CD4-positive, alpha-beta T cell treated with Interleukin-17A for 1 hour (primary cell): ENCODE data around the gene USP25.
"Not testable (repeated sequence)": the region's sequence is repeated elsewhere in the genome, so short reads cannot be mapped to it uniquely, and the experiment has no call there.

ENCODE experiments used
- DNase-seq: peaks from one replicate; pipeline ENCODE4 v3.0.0-alpha.2; 2020

Gene USP25

DNA sequence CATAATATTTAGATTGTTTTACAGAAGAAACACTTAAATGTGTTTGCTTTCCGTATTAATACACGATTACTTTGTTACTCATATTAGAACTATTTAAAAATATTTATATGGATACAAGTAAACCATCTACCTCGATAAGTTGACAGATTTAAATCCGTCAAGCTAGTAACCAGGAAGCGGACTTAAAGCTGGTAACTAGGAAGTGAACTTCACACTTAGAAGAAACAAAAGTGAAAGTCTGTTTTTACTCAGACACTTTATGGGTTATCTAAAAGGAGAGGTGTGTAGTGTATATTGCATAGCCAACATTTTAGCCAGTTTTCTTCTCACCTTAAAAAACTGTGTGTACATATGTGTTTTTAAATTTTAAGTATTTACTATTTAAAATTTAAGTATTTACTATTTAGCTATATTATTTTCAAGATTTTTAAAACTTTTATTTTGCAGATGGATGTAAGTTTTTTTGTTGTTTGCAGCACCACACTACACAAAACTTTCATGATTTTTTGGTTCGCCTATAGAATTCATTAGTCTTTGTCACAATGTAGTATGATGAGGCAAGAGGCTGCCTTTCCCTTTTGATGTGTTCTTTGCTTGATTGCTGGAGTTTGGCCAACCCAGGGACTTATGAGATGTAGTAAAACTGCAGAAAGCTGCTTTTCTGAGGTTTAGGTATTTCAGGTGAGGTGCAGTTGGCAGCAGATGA lies 2.7 kb downstream of the USP25 start:
- DNase-seq = peak; percentile 78

DNA sequence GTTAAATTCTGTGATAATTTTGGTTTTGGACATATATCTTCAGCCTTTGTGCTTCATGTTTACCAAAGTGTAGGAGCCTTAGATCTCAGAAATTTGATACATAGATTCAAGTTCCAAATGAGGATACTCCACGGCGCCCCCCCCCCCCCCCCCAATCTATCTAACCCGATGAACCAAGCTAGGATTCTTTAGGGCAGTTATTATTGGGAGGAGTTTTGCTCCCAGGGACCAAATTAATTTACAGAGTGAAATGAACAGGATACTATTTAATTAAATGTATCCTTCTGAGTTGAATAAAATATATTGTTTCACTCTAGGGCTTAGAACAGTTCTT lies 3.2 kb downstream of the USP25 start:
- DNase-seq = no peak

DNA sequence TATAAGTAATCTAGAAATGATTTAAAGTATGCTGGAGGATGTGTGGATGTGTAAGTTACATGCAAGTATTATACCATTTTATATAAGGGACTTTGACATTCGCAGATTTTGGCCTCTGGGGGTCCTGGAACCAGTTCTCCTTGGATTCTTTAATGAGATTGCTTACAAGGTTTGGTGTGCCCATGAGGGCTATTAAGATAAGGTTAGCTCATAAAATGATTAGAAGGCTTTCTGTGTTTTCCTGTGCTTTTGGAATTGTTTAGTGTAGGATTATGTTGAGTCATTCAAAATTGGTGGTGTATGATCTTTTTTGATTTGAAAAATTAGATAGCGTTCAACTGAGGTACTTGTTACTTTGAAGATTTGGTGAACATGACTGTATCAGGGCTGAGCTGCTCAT lies 5.6 kb downstream of the USP25 start:
- no peak for DNase-seq

DNA sequence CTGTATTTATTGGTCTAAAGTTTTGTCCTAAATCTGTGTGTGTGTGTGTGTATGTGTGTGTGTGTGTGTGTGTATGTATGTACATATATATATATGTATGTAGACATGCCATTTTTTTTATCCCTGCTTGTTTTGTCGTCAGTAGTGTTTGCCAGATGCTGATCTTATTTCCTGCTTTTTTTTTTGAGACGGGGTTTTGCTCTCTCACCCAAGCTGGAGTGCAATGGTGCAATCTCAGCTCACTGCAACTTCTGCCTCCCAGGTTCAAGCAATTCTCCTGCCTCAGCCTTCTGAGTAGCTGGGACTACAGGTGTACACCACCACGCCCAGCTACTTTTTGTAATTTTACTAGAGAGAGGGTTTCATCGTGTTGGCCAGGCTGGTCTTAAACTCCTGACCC lies 6.1 kb downstream of the USP25 start:
- peak; percentile 5 for DNase-seq

DNA sequence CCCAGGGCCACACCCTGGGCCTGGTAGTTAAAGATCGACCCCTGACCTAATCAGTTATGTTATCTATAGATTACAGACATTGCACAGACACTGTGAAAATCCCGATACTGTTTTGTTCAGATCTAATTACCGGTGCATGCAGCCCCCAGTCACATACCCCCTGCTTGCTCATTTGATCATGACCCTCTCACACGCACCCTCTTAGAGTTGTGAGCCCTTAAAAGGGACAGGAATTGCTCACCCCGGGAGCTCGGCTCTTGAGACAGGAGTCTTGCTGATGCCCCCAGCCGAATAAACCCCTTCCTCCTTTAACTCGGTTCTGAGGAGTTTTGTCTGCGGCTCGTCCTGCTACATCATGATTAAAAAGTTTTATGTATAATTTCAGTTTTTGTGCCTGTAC lies 9.0 kb downstream of the USP25 start:
- not testable (repeated sequence) for DNase-seq

DNA sequence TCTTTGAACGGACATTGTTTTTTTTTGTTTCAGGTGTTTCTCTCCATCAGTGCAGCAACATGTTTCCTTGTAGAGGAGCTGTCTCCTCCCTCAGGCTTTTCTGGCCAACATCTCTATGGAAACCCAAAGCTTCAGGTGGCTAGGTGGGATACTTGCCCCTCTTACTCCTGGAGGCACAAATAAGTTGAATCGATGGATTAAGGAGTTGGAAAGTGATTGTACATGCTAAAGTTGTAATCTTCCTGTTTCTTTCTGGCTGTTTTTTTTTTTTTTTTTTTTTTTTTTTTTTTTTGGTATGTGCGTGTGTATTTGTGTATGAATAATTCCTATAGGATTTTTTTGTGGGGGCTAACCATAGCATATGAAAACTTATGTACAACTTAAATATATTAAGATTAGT lies 10.6 kb downstream of the USP25 start:
- DNase-seq = no peak

DNA sequence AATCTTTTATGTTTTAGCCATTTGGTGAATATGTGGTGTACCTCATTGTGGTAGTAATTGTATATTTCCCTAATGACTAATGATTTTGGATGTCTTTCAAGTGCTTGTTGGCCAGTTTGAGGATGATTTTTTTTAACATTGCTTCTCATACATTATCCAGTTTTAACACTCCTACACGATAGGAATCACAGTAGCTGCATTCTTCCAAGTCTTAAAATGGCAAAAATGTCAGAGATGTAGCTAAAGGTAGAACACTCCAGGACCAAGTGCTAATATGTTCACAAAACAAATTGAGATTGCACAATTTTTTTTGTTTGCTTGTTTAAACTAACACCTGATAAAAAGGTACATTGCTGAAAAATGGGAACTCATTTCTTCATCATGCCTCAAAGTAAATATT lies 11.7 kb downstream of the USP25 start:
- no peak for DNase-seq

DNA sequence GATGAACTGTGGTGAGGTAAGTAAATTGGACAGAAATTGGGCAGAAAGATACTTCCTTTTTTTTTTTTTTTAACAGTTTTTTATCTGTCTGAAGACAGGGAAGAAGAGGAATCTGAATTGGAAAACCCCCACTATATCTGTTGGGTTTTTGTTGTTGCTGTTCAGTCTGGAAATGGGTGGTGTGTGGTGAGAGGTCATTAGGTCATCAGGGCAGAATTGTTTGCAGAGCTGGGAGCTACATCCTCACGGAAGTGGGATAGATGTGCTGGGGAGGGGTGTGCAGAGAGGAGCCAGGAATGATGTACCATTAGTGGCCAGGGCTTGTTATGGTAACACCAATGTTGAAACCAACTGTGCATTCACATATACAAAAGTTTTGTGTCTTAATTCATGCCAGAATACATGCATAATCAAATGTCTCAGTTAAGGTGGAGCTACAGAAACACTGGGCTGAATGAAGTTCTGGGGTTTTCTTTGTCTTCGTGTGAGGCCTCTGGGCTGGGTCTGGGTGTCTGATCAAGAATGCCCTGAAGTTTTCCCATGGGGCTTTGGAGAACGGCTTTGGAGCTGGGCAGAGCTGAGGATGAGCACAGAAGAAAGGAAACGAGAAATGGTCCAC lies 12.4 kb downstream of the USP25 start:
- no peak for DNase-seq

DNA sequence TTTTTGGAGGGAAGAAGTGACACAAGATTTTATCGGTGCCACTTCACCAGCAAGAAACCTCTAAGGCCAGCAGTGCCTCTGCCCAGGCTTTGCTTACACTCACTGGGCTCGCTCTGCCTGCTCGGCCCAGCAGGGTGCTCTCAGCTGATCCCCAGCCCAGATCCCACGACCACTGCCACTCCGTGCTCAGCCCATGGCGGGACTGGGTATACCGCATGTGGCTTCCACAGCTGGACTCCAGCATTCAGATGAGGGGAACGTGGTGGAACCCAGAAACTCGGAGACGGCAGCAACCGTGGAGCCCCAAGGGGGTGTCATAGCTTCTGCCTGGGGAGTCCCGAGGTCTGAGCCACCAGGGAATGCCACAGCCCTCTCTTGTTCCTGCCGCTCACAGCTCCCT lies 12.9 kb downstream of the USP25 start:
- no peak for DNase-seq

DNA sequence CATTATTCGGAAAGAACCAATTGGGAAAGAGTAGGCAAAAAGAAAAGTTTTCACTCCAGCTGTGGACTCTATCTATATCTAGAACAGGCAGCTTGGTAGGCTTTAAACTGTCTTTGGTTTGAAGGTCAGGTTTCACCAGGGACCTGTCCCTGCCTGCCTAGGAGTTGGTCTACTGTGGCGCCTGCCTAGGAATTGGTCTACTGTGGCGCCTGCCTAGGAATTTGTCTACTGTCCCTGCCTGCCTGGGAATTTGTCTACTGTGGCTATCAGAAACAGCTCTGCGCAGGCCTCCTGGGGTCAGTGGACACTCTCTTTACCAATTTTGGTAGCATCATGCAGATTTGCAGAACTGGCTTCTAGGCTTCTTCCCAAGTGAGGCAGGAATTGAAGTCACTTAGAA lies 13.8 kb downstream of the USP25 start:
- no peak for DNase-seq

DNA sequence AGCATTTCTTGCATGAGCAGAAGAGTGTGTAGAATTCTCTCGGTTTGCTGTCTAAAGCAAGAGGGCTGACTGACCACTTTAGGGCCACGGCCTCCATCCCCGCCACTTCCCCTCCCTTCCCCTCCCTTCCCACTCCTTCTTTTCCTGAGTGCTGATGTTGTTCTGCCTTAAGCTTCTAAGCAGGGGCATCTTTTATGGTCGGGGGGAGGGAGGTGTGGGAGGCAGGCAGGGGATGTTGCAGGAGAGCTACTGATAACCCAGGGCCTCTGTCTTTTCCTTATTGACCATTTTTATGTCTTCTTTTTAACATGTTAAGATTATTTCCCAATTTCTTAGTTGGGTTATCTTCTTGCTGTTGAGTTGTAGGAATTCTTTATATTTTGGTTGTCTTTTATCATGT lies 15.1 kb downstream of the USP25 start:
- DNase-seq = no peak

DNA sequence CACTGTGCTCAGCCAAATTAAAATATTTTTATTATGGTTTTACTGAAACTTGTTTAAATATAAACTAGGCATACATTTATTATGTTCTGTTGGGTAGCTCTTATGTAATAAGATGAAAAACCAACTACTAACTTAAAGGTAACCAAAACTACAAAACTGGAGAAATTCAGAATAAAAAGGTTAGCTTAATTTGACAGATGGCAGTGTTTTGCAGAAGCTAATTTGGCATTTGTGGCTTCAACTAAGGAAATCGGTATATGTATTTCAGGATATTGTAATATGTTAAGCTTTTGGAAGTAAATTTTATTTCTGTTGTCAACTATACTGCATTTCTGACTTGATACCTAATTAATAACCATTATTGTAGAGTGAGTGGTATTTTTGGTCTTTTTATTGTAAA lies 18.8 kb downstream of the USP25 start:
- no peak for DNase-seq

DNA sequence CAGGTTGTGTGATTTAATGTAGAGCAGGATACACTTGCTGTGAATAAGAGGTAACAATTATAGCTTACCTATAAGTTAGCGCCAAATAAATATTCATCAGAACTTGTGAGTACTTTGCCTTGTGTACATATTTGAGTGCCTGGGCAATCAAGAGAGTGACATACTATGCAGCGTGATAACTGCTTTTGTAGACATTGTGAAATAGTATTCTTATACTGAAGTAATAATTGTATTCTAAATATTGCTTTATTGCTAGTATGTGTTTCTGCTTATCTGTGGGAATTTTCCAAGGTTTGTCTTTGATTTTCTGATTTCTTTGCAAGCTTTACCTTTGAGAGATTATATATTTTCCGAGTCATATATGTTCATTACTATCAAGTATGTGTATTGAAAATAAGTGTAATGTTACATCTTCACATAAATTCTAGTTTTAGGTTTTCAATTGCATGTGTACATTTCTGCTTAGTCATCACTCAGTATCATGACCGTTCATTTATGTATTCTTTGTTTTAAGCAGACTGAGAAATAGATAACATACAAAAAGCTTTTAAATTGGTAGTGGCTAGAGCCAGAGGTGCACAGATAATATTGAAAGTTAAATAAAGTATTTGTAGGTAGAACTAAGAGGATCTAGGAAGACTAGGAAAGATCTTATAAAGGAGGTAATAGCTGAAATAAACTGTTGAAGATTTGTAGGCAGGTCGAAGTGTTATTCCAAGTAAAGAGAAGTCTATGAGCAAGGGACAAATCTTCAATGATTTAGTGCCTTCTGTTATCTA lies 19.5 kb downstream of the USP25 start:
- no peak for DNase-seq

DNA sequence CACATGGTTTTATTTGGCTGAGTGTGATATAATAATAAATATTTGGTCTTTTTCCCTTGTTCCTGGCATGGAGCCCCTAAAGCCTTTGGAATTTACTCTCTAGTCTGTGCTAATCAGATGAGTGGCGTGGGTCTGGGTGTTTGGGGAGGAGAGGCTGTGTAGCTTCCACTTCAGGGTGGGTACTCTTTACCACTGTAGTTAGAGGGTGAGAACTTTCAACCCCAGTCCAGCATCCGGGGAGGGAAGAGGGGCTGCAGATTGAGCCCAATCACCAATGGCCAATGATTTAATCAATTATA lies 20.0 kb downstream of the USP25 start:
- no peak for DNase-seq

DNA sequence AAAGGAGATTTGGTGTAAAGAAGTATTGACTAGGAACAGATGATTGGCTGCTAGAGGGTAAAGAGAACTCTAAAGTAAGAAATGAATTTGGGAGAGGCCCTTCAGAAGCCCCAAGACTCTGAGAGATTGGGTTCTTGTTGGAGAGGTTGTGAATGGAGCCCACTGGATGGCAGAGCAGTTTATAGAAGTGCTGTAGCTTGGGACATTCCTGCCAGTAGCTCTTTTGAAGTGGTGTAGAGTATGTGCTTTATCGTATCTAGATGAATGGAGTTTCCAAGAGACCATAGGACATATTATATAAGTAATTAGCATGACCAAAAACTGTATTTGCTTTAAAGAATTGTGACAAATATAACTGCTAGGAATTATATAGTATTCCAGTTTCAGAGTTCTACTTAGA lies 21.3 kb downstream of the USP25 start:
- no peak for DNase-seq

DNA sequence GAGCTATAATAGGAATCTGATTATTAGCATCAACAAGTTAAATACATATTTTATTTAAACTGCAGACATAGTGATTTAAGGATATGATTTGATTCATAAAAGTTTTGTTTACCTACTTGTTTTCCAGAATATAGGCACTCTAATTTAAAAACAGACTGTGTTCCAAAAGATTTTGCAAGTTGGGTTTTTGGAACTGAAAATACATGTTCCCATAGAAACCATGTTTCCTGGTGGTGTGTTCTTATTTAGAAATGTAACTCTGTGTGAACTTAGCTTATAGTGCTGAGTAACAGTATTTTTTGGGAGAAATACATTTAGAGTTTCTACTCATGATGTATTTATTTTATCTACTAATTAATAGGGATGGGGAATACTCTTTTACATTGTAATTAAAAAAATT lies 21.8 kb downstream of the USP25 start:
- no peak for DNase-seq

DNA sequence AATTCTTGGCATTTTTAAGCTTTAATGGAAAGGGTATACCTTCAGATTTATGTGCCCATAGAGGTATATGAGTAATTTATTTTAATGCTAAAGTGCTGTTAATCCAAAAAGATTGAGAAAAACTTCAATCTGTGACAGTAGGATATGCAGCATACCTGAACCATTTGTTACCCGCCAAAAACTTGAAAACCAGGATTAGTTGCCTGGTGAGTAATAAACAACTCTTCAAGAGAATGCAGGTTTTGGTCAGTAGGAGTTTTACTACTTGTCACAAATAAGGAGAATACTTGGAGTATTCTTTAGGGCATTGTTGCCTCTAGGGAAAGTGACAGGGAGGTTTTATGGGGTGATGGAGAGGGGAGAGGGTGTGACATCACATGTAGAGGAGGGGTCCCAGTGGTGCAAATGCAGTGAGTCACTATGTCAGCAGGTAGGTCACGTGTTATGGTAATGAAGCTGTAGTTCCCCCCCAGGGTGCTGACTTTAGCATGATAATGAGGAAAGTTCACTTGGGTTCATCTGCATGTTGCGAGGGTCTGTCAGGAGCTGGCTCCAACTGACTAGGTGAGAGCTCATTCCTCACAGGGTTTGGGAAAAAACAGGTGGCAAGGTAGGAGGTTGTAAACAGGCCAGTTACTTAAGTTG lies 23.1 kb downstream of the USP25 start:
- DNase-seq = no peak

DNA sequence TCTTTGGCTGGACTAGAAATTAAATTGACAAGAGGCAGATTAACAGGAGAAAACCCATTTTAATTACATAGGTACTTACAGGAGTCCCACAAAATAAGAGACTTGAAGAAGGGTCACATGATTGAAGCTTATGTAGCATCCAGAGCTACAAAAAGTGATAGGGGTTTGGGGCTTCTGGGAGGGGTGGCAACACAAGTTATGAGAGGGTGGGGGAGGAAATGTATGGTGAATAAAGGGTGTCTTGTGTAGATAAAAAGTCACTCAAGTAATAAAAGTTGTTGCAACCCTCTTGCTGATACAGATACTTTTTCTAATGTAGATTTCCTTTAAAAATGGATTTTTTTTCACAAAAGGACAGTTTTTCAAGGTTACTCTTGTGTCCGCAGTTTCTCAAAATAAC lies 24.0 kb downstream of the USP25 start:
- DNase-seq = no peak

DNA sequence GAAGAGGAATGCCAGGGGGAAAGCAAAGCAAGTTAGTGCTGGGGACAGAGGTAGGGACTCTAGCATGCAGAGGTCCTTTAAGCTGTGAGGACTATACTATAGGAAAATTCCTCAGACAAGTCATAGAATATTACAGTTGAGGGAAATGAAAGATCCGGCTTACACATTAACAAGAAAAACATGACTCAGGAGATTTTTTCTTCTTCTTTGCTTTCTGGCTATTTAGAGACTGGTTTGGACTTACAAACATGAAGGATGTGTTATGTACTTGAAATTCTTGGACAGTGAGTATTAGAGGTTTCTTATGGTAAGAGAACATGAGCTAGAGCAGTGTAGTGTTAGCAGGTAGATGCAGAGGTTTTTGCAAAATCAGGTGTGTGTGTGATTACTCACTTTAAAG lies 24.9 kb downstream of the USP25 start:
- no peak for DNase-seq

DNA sequence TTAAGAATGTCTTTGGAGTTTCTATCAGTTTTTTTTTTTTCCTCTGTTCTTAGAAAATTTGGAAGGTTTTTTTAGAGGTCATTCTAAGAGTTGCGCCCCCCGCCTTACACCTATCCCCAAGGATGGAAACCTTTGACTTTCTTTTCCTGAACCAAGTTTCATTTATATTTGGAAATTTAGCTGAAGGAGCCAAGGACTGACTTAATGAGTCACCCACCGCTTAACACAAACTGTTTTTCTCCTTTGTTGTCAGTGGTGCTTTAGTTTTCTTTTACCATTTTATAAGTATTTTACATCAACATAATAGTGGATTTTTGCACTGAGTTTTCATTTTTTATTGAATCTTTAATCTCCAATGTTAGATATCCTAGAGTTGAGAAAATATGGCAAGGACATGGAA lies 25.3 kb downstream of the USP25 start:
- DNase-seq = no peak

DNA sequence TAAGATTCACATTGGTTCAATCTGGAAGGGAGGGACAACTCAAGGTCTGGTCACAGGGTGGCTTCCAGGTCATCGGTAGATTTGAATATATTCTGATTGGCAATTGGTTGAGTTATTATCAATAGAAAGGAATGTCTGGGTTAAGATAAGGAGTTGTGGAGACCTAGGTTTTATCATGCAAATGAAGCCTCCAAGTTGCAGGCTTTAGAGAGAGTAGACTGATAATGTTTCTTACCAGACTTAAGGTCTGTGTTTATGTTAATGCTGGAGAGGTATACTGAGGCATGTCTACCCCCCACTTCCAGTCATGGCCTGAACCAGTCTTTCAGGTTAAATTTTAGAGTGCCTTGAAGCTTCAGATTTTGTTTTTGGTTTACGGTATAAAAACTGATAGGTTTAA lies 29.7 kb downstream of the USP25 start:
- no peak for DNase-seq

DNA sequence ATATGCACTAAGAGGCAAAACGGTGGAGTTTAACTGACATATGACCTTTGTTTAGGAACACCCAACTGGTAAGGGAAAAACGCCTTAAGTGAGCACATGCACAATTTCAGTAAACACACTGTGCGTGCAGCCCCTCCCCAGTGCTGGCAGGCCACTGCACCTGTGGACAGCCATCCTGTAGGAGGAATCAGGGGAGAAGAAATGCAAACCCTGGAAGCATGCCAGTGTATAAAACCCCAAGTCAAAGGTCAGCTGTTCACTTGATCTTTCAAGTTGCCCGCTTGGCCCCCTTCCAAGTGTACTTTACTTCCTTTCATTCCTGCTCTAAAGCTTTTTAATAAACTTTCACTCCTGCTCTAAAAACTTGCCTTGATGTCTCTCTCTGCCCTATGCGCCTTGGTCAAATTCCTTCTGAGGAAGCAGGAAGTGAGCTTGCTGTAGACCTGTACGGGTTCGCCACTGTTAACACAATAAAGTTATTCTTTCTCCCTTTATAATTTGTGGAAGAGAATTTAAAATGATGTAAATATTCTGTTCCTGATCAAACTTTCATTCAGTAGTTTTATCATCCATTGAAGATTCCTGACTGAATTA lies 31.8 kb downstream of the USP25 start:
- DNase-seq = no peak

DNA sequence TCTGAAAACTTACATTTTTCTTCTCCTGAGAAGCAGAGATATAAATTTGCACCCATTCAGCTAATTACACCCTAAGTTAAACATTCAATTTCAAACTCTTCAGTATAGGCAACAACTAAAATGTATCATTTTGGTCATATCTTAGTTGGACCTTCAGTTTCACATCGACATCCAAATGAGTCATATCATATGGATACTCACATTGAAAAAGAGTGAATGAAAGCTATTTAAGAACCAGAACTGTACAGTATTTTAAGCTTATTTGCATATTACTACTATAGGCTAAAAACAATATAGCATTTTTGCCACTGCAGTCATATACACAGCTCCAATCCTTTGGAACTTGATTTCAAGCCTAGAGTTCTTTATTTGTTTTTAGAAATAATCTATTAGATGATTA lies 33.6 kb downstream of the USP25 start:
- DNase-seq = no peak

DNA sequence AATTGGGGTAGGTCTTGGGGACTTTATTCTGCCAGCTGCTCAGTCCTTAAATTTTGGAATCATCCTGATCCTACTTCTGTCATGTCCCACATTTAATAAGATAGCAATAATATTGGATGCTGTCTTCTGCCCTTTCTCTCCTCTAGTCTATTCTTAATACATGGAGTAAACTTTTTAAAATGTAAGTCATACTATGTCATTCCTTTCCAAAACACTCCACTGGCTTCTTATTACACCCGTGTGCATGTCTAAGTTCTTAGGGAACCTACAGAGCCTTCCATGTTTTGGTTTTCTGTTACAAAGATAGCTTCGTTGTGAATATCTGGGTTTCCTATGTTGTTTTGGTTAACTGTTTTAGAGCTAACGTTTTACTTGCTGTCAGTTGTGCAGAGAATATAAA lies 35.1 kb downstream of the USP25 start:
- DNase-seq = no peak
